A549 (cell line): ENCODE data around the gene MAML2. TPM values are rescaled to one million over a fixed set of nuclear protein-coding genes. Genes with fewer than 3 reads are reported as not detected.

Experiments
- ATAC-seq, 2 experiments: fragments of 200-7000 bp in 1 of 2; fragments of >200 bp in 1 of 2; cut with Nextera tagmentation in 1 of 2; cut with Tn5 transposase in 1 of 2; 3 replicates each; pipeline versions ENCODE4 v1.8.0 to v1.9.1; 2018 to 2020; ENCODE audit warnings: mild to moderate bottlenecking in 1 of 2, moderate library complexity in 1 of 2
- CTCF ChIA-PET: fragments of 300-600 bp; sonication (Branson Sonifier 250); formaldehyde crosslinking; extraction: SDS; loops from one replicate; lab custom pipeline; 2021; ENCODE audit warnings: antibody characterized with exemption, inconsistent platforms; lab: Yijun Ruan, JAX
- POLR2A ChIA-PET: fragments of 350-600 bp; formaldehyde crosslinking; extraction: SDS; loops from one replicate; lab custom pipeline; 2021; ENCODE audit warnings: antibody characterized with exemption, inconsistent platforms; lab: Yijun Ruan, JAX
- DNase-seq, 2 experiments: peaks; one replicate each; pipeline versions ENCODE4 v3.0.0 to v3.0.0-alpha.2; 2011 to 2016; ENCODE audit warnings: low read depth in 1 of 2, low spot score in 1 of 2
- FAIRE-seq: peaks from 2 replicates; lab custom pipeline; 2011; peaks lifted over from hg19 to GRCh38; lab: Jason Lieb, UNC
- H3K27ac ChIP-seq, 2 experiments: fragments of >200 bp; sonication (Bioruptor Twin); formaldehyde crosslinking; 3 replicates each; pipeline ENCODE4 v1.5.1; 2016 to 2017
- H3K4me1 ChIP-seq: fragments of >200 bp; sonication (Bioruptor Twin); formaldehyde crosslinking; 3 replicates; pipeline ENCODE4 v1.6.1; 2016
- H3K4me2 ChIP-seq: fragments of >200 bp; sonication (Bioruptor Twin); formaldehyde crosslinking; 3 replicates; pipeline ENCODE4 v1.6.1; 2016
- H3K4me3 ChIP-seq: fragments of >200 bp; sonication (Bioruptor Twin); formaldehyde crosslinking; 3 replicates; pipeline ENCODE4 v1.5.1; 2016
- H3K9me3 ChIP-seq: fragments of >200 bp; sonication (Bioruptor Twin); formaldehyde crosslinking; 3 replicates; pipeline ENCODE4 v1.6.1; 2016
- ATOH8 ChIP-seq: fragments of 250-450 bp; sonication (Bioruptor Pico); IDR thresholded peaks from 2 replicates; pipeline ENCODE4 v1.5.0; 2020; ENCODE audit warnings: low read depth, mild to moderate bottlenecking, moderate library complexity
- BCL3 ChIP-seq: fragments of >200 bp; sonication (Bioruptor Twin); formaldehyde crosslinking; IDR thresholded peaks from 3 replicates; pipeline ENCODE4 v1.6.1; 2016
- CBX8 ChIP-seq: fragments of 200-600 bp; sonication (generic); IDR thresholded peaks from 2 replicates; pipeline ENCODE4 v1.6.1; 2016
- CEBPB ChIP-seq, 2 experiments: fragments of >200 bp in 1 of 2; sonication (Bioruptor Twin) in 1 of 2; formaldehyde crosslinking in 1 of 2; IDR thresholded peaks; 2 replicates each; pipeline ENCODE4 v1.6.1; 2012 to 2016
- CTCF ChIP-seq: fragments of >200 bp; sonication (Bioruptor Twin); formaldehyde crosslinking; IDR thresholded peaks from 3 replicates; pipeline ENCODE4 v1.5.1; 2016
- E2F6 ChIP-seq: IDR thresholded peaks from 2 replicates; pipeline ENCODE4 v1.6.1; 2012; ENCODE audit warnings: low read depth, borderline replicate concordance
- EHMT2 ChIP-seq: fragments of 200-600 bp; sonication (generic); IDR thresholded peaks from 2 replicates; pipeline ENCODE4 v1.6.1; 2016; ENCODE audit warnings: antibody characterized with exemption, low read depth, mild to moderate bottlenecking, moderate library complexity
- EP300 ChIP-seq, 2 experiments: fragments of >200 bp; sonication (Bioruptor Twin); formaldehyde crosslinking; IDR thresholded peaks; 2 replicates in 1 of 2; 3 replicates in 1 of 2; pipeline ENCODE4 v1.6.1; 2016 to 2017
- ESRRA ChIP-seq: fragments of 150-350 bp; IDR thresholded peaks from 2 replicates; pipeline ENCODE4 v1.6.1; 2014; ENCODE audit warnings: mild to moderate bottlenecking, low read length, borderline replicate concordance
- HOXB5 ChIP-seq: fragments of 250-450 bp; sonication (Bioruptor Pico); IDR thresholded peaks from 2 replicates; pipeline ENCODE4 v1.5.0; 2020; ENCODE audit warnings: mild to moderate bottlenecking, moderate library complexity
- JUN ChIP-seq, 2 experiments: fragments of >200 bp; sonication (Bioruptor Twin); formaldehyde crosslinking; IDR thresholded peaks; 2 replicates in 1 of 2; 3 replicates in 1 of 2; pipeline ENCODE4 v1.6.1; 2016 to 2017
- KDM5A ChIP-seq: fragments of 200-600 bp; sonication (generic); IDR thresholded peaks from 2 replicates; pipeline ENCODE4 v1.6.1; 2016; ENCODE audit warnings: antibody characterized with exemption, mild to moderate bottlenecking
- MYC ChIP-seq: IDR thresholded peaks from 2 replicates; pipeline ENCODE4 v1.6.1; 2012; ENCODE audit warnings: mild to moderate bottlenecking, inconsistent platforms, low read length, improper control_type of control experiment, borderline replicate concordance
- NR3C1 ChIP-seq: fragments of >200 bp; sonication (Bioruptor Twin); formaldehyde crosslinking; IDR thresholded peaks from 3 replicates; pipeline ENCODE4 v1.6.1; 2017
- PHF8 ChIP-seq: fragments of 200-600 bp; sonication (generic); IDR thresholded peaks from 2 replicates; pipeline ENCODE4 v1.6.1; 2016; ENCODE audit warnings: low read depth, mild to moderate bottlenecking, antibody characterized with exemption, moderate library complexity, borderline replicate concordance
- REST ChIP-seq: fragments of 200-600 bp; sonication (generic); IDR thresholded peaks from 2 replicates; pipeline ENCODE4 v1.6.1; 2016; ENCODE audit warnings: antibody characterized with exemption, mild to moderate bottlenecking, moderate library complexity
- RNF2 ChIP-seq: fragments of 200-600 bp; sonication (generic); IDR thresholded peaks from 2 replicates; pipeline ENCODE4 v1.6.1; 2016; ENCODE audit warnings: low read depth, mild to moderate bottlenecking, antibody characterized with exemption, moderate library complexity, borderline replicate concordance
- USF2 ChIP-seq: fragments of 450-650 bp; IDR thresholded peaks from 2 replicates; pipeline ENCODE4 v1.6.1; 2014; ENCODE audit warnings: antibody characterized with exemption
- WGBS: methylation state at CpG from one replicate; pipeline ENCODE4 v1.1.6; 2017; ENCODE audit errors: missing lambda C conversion rate; 5-methylcytosine and 5-hydroxymethylcytosine counted together
- polyA plus RNA-seq, 4 experiments: library from polyadenylated mRNA; depleted of rRNA in 3 of 4; stranded (reverse); fragments of >200 nt; fragmentation: RNase III in 1 of 4; extraction: RNeasy Plus Mini Kit Qiagen cat#74134 plus additional on column Dnase treatment in 1 of 4; gene quantifications; 2 replicates in 3 of 4; 3 replicates in 1 of 4; pipeline ENCODE4 v1.2.3, GENCODE V29; 2011 to 2017

Gene MAML2
- polyA plus RNA-seq, 2 of the 4 experiments (the other 2 are of a cell fraction) = 1.5 to 2.5 TPM

- CTCF ChIA-PET = interaction anchor here (1.3 kb wide), 1 partner anchor 308 kb away, joined by 3 read pairs; the partner anchor contains the start of gene MAML2
- H3K27ac ChIP-seq = no peak overlapping the region
- 94% methylated on average over 5 of the region's 5 CpGs for WGBS
Observed at GRCh38 chr11:96035031-96035739, 307.8 kb downstream of the MAML2 start.

More at GRCh38 chr11:96035031-96035739, 307.8 kb downstream of the MAML2 start:
- no peak overlapping the region for H3K4me3 ChIP-seq
- ATAC-seq (no peak), FAIRE-seq (no peak), DNase-seq (no peak)
- H3K9me3 ChIP-seq = no peaks in the 10 kb centered on the region
- H3K4me1 ChIP-seq = no peaks in the 10 kb centered on the region
- TF ChIP-seq USF2 (no peak), ESRRA (no peak), ATOH8 (CRISPR knock-in tag) (no peak), E2F6 (no peak), MYC (no peak), KDM5A (no peak), NR3C1 (no peak), CEBPB (IDR thresholded peaks at IDR 0.05) (no peak), JUN (IDR thresholded peaks at IDR 0.05) (no peak), PHF8 (no peak), RNF2 (no peak), EHMT2 (no peak), REST (no peak), BCL3 (no peak), HOXB5 (CRISPR knock-in tag) (no peak), CTCF (no peak), CBX8 (no peak), EP300 (IDR thresholded peaks at IDR 0.05) (no peak)
- no peak overlapping the region for H3K4me2 ChIP-seq
- POLR2A ChIA-PET = no interaction called here
